ENCODE data around the gene CBL. TPM values are rescaled to one million over a fixed set of nuclear protein-coding genes. Genes with fewer than 3 reads are reported as not detected.

Gene CBL
- total RNA-seq: 7.0 and 22.9 TPM in 2 replicates

GRCh38 chr11:119205574-119206510, at the start of gene CBL:
CBL (plus strand) TSS chr11:119206339; CDS start chr11:119206418, 79 bp downstream.

GRCh38 chr11:119168471-119169281, 37.5 kb upstream of the CBL start, which contains the start of gene NLRX1:
NLRX1 (plus strand) TSS chr11:119168725; CDS start chr11:119171404, 2,679 bp downstream.

GRCh38 chr11:119316729-119317591, 110.8 kb downstream of the CBL start, which contains the start of gene MCAM:
MCAM (minus strand) TSS chr11:119317130; CDS start chr11:119317101, 29 bp downstream.

DNA sequence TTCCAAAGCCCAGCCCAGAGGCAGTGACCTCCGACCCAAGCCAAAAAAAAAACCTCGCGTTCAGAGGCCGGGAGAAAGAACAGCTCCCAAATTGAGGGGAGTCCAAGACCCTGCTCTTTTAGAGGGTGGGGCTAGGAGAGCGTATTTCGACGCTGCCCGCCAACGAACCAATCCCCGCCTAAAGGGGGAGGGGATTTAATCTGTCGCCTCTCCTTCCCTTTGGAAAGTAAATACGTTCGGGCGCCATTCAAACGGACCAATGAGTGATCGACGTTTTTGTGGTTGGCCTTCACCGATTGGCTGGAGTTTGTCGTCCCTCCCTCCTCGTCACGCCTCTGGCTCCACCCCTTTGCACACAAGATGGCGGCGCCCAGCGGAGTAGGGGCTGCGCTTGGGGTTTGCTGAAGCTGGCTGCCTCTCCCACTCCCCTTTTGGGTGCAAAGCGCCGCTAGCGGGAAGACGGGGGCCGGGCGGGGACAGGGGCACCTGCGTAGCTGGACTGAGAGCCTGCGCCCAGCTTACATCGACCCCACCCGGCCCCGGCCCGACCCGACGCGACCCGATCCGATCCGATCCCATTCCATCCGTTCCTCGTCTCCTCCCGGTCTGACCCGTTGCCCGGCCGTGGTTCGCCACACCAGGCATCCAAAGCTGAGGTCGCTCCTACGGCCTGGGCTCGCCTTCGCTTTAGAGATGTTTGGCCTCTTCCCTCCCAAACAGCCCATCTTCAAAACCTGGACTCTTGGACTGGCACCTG, 128.2 kb downstream of the CBL start, which contains the start of gene RNF26:
Gene RNF26, plus strand, starts transcription at position 354 of the 757 bp plus-strand sequence. CDS start 596 bp downstream, outside the sequence.

DNA sequence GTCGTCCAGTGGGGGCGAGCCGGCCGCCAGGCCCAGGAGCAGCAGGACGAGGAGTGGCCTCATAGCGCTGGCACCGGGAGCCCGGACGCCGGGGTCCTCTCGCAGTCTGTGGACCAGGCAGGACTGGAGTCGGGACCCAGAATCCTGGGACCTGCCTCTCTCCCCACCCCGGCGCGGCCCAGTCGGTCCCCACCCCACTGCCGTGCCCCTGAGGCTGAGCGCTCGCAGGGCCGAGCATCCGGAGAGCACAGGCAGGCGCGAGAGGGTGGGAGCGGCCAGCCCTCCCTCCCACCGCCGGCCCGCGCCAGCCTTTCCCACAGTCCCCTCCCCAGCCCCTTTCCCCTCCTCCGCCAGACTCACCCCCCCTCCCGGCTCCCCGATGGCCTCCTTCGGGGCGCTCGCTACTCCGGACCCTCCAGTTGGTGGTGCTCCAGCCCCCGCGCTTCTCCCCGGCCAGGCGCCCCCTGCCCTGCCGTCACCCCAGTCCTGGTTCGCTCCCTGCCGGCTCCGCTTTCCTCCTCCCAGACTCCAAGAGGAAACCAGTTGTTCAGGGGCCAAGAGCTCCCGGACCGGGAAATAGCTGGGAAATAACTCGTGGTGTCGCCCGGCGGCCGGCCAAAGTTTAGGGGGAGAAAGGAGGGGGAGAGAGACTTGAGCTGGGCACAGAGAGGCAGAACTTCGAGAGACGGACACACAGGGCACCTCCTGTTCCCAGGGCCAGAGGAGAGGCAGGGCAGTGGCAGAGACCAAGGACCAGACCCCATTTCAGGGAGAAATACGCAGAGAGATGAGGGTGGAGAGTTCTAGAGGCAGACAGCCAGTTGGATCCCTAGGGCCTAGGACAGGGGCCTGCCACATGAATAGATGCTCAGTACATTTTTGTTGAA, 134.4 kb downstream of the CBL start, which contains the start of gene C1QTNF5:
Gene C1QTNF5, minus strand, starts transcription at position 549 of the 887 bp plus-strand sequence. Its CDS starts 486 bp downstream, at position 63.

GRCh38 chr11:119346605-119347004, 140.5 kb downstream of the CBL start, which contains the start of gene MFRP:
MFRP (minus strand) TSS chr11:119346705; CDS start chr11:119346513, 192 bp downstream.

Other genes starting within 250 kb of the CBL start
- not detected in 2 replicates for gene FOXR1, start 234.6 kb upstream of the CBL start, total RNA-seq
- gene CENATAC, start 208.2 kb upstream of the CBL start, total RNA-seq: 3.5 and 10.0 TPM in 2 replicates
- gene RPS25, start 188.0 kb upstream of the CBL start, total RNA-seq: 2,232 and 3,190 TPM in 2 replicates
- 48.9 and 68.3 TPM in 2 replicates for gene TRAPPC4, start 187.6 kb upstream of the CBL start, total RNA-seq
- gene SLC37A4, start 175.5 kb upstream of the CBL start, total RNA-seq: 8.9 and 11.9 TPM in 2 replicates
- gene HYOU1, start 149.1 kb upstream of the CBL start, total RNA-seq: 42.8 and 72.7 TPM in 2 replicates
- gene VPS11, start 138.5 kb upstream of the CBL start, total RNA-seq: 14.4 and 18.2 TPM in 2 replicates
- 19.7 and 27.9 TPM in 2 replicates for gene HMBS, start 121.5 kb upstream of the CBL start, total RNA-seq
- 21.8 and 23.6 TPM in 2 replicates for gene DPAGT1, start 104.5 kb upstream of the CBL start, total RNA-seq
- gene C2CD2L, start 99.0 kb upstream of the CBL start, total RNA-seq: 4.3 and 5.8 TPM in 2 replicates
- gene HINFP, start 84.8 kb upstream of the CBL start, total RNA-seq: 9.2 and 9.8 TPM in 2 replicates
- not detected in 2 replicates for gene ABCG4, start 57.3 kb upstream of the CBL start, total RNA-seq
- 8.6 and 11.1 TPM in 2 replicates for gene NLRX1, start 37.6 kb upstream of the CBL start, total RNA-seq
- not detected in 2 replicates for gene NHERF4, start 20.9 kb upstream of the CBL start, total RNA-seq
- gene MCAM, start 110.8 kb downstream of the CBL start, total RNA-seq: 23.2 and 36.8 TPM in 2 replicates
- 9.9 and 11.7 TPM in 2 replicates for gene RNF26, start 128.2 kb downstream of the CBL start, total RNA-seq
- gene C1QTNF5, start 134.5 kb downstream of the CBL start, total RNA-seq: 42.8 and 52.9 TPM in 2 replicates
- gene MFRP, start 140.4 kb downstream of the CBL start, total RNA-seq: 0.09 TPM in 1 of 2 replicates, not detected in the other
- 0.58 TPM in 1 of 2 replicates, not detected in the other for gene USP2, start 175.4 kb downstream of the CBL start, total RNA-seq
- gene THY1, start 216.8 kb downstream of the CBL start, total RNA-seq: 348 and 438 TPM in 2 replicates

Data from pericardium fibroblast (primary cell).